HG03439 (cell line): ENCODE measurements around the gene SYK.

ENCODE experiments used
- ATAC-seq: cut with Tn5 transposase; IDR thresholded peaks from one replicate; pipeline ENCODE4 v1.9.1; 2021; ENCODE audit warnings: mild to moderate bottlenecking, moderate library complexity; ENCODE audit not compliant: unreplicated experiment

Gene SYK

DNA sequence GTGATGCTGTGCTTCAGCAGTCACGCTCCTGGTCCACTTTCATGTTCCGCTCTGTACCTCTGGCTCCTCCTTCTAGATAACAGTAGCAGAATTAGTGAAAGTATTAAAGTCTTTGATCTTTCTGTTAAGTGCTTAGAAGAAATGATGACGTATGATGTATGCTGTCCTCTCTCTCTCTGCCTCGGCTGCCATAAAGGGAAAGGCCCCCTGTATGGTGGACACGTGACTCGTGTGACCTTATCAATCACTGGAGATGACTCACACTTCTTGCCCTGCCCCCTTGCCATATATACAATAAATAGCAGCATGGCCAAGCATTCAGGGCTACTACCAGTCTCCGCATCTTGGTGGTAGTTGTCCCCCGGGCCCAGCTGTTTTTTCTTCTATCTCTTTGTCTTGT lies 100.3 kb downstream of the SYK start:
- ATAC-seq = no peak

DNA sequence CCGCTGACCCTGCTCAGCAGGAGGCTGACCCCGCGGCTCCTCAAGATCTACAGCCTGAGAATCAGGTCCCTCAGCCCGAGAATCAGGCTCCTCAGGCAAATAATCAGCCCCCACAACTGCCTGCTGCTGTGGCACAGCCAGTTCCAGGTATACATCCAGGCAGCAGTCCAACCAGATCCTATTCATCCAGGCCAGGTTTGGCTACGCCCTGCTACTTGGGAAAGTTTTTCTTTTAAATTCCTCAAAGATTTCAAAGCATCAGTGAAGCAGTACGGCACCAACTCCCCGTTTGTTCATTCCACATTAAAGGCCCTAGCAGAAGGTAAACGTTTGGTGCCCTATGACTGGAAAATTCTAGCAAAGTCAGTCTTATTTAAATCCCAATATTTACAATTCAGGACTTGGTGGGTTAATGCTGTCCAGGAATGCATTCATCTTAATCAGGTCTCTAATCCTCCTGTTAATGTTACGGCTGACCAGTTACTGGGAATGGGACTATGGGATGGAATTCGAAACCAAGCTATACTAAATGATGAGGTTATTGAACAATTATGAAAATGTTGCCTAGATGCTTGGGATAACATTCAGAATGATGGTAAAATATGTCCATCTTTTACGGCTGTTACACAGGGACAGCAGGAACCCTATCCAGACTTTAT lies 102.3 kb downstream of the SYK start:
- ATAC-seq = no peak

GRCh38 chr9:90904706-90905478 lies 103.3 kb downstream of the SYK start:
- ATAC-seq = no peak

DNA sequence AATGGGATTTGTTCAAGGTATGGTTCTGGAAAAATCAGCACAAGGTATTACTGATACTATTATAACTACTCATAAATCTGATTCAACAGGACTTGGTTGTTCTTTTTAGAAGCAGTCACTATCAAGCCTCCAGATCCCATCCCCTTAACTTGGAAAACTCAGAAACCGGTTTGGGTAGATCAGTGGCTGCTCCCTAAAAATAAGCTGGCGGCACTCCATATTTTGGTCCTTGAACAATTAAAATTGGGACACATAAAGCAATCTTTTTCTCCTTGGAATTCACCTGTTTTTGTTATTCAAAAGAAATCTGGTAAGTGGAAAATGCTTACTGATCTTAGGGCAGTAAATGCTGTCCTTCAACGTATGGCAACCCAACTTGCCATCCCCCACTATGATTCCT lies 104.2 kb downstream of the SYK start:
- ATAC-seq = no peak

- no peak for ATAC-seq
Measured at GRCh38 chr9:90906316-90907055, 104.9 kb downstream of the SYK start.

DNA sequence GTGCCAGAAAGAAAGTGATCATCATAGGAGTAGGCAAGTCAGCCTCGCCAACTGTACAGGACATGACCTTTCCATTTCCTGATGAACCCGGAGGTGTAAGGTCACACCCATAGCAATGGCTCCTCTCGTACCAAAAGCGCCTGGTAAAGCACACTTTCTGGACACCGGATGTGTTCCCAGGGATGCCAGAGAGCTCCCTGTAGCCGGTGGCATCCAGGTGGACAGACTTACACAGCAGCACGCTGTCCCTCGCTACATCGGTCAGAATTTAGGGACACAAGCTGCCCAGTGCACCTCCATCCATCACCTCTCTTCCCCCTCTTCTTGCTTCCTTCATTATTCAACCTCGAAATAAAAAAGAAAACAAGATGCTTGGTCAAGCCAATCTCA lies 105.4 kb downstream of the SYK start:
- ATAC-seq = no peak

DNA sequence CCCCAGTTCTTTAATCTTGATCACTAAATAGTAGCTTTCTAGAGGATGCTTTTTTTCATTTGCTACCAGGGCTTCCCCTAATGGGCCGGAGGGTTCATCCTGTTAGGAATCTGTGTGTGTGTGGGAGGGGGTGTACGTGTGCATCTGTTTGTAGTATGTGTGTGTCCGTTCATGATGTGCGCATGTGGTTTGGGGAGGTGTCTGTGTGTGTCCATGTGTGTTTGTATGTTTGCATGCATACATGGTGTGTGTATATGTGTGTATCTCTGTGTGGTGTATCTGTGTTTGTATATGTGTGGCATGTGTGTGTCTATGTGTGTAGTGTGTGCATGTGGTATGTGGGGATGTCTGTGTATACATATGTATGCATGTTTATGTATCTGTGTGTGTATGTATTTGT lies 106.2 kb downstream of the SYK start:
- ATAC-seq = no peak

DNA sequence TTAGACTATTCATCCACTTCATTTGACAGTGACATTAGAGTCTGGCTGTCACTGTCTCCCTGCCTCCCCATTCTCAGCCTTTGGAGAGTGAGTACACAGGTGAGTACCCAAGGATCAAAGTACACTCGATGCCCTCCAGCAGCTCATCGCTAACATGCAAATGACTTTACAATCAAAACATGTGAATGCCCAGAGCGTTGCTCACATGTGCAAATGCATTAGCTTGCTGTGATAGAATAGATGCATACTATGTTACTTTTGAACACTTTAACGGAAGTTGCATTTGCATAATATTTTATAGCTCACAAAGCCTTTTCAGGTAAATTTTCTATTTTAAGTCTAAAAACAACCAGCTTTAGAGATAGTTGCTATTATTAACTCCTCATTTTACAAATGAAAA lies 107.6 kb downstream of the SYK start:
- ATAC-seq = peak; percentile 55

DNA sequence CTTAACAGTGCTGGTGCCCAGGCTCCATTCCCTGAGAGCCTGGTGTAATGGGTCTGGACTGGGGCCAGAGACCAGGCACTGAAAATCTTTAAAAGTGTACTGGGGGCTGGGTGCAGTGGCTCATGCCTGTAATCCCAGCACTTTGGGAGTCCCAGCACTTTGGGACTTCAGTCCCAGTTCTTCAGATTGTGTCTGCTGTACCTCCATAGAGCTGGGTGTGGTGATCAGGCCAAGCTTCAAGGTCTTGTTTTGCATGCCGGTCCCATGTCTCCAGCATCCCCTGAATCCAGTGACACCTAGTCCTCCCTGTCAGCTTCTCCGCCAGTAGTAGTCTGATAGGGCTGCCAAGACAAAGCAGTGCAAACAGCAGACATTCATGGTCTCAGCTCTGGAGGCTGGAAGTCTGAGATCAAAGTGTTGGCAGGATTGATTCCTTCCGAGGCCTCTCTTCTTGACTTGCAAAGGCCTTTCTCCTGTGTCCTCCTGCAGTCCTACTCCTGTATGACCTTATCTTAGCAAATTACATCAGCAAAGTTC lies 108.2 kb downstream of the SYK start:
- ATAC-seq = peak; percentile 13

GRCh38 chr9:90914196-90914595 lies 112.6 kb downstream of the SYK start:
- ATAC-seq = no peak

- ATAC-seq = peak; percentile 77
Measured at GRCh38 chr9:90914868-90915483, 113.4 kb downstream of the SYK start.

- no peak for ATAC-seq
Measured at GRCh38 chr9:90915693-90916092, 114.1 kb downstream of the SYK start.

DNA sequence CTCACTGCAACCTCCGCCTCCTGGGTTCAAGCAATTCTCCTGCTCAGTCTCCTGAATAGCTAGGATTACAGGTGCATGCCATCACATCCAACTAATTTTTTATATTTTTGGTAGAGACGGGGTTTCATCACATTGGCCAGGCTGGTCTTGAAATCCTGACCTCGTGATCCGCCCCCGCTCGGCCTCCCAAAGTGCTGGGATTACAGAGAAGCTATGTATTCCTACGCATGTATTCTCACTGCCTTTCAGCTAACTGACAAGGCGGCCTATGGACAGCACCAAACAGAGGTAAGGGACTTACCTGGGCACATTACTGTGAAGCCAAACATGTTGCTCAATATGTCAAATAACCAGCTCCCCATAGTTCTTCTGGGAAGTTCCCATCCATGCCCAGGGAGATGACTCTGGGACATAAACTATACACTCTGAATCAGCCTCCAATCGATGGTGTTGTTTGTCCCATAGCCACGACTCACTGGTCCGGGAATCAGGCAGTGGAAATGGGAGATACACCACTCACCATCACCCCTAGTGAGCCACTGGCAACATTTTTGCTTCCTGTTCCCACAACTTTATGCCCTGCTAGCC lies 114.6 kb downstream of the SYK start:
- ATAC-seq = no peak

DNA sequence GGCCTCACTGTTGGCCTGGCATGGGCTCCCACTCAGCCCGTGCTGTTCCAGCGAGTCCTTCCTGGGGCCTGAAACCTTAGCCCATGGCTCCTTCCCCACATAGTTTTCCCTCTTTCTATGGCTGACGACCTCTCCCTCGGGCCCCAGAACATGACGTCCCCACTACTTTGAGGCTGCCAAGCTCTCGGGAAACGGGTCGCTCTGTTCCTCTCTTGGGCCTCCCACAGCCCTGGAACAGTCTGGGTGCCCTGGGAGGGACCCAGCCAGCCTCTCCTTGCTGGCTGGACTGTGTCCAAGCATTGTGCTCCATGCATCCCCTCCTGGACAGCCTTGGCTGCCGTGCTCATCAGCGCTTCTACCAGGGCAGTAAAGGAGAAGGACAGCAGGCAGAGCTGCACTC lies 118.3 kb downstream of the SYK start:
- ATAC-seq = no peak

DNA sequence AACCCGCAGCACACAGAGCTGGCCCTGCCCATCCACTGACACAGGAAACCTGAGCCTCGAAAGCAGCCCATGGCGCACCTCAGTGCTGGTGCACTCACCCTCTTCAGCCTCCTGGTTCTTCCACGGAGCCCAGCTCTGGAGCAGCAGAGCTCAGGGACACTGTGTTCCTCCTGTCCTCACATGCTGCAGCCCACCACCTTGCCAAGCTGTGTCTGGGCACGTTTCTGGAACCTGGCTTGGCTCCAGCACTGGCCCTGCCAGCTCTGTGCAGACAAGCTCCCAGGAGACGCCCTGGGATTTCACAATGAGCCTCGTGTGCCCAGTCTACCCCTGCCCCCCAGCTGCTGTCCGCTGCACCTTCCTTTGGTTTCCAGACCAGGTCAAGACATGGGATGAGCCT lies 119.5 kb downstream of the SYK start:
- ATAC-seq = no peak

DNA sequence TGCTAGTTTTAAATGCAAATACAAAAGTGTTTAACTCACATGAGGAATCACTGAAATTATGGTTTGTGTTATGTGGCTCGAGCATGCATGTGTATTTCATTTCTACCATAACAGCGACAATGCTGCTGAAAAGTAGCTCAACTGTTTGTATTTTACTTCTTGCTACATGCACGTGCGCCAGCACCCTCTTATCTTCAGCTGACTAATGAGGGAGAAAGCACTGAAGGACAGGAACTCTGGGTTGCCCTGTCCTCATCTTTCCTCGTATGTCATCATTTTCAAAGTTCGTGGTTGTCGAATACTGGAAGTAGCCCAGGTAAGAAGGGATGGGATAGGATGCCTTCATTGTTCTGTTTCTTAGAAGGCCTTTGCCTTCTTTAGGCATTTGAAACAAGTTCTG lies 120.3 kb downstream of the SYK start:
- no peak for ATAC-seq

DNA sequence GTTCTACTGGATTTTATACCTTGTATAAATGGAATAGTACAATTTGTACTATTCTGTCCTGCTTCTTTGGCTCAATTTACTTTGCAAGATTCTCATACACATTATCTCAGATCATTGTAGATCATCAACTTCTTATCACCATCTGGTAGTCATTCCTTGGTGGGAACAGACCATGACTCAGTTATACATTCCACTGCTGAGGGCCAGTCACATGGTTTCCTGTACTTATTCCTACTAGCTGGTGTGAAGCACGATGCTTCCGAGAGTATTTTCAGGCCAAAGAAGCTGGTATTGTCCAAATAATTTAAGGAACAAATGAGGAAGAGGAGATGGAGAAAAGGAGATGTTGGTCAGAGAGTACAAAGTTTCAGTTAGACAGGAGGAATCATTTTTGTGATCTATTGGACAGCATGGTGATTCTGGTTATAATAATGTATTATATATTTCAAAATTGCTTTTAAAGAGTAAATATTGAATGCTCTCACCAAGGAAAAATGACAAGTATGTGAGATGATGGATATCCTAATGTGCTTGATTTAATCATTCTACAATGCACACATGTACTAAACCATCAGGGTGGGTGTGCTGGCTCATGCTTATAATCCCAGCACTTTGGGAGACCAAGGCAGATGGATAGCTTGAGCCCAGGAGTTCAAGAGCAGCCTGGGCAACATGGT lies 124.1 kb downstream of the SYK start:
- ATAC-seq = no peak

GRCh38 chr9:90926936-90927335 lies 125.3 kb downstream of the SYK start:
- ATAC-seq = no peak

- no peak for ATAC-seq
Measured at GRCh38 chr9:90927496-90927895, 125.9 kb downstream of the SYK start.

- no peak for ATAC-seq
Measured at GRCh38 chr9:90929626-90930025, 128.0 kb downstream of the SYK start.
